Measurements from ENCODE around the gene FGFRL1.

FGFRL1 gene

GRCh38 chr4:1075809-1076699 lies 64.6 kb downstream of the FGFRL1 start:
- no peak for DNase-seq (ENCODE audit: low read depth)

Measured in non-pigmented ciliary epithelial cell (primary cell).